ENCODE results near the gene LRRK2. TPM values are rescaled to one million over a fixed set of nuclear protein-coding genes. Genes with fewer than 3 reads are reported as not detected.
A peak's percentile ranks its signal among the peaks of the same experiment; 100 is the strongest.

LRRK2 gene
- polyA plus RNA-seq (2011; rRNA removed) = 18.1 and 20.4 TPM in 2 replicates
- 1.5 and 1.7 TPM in 2 replicates for polyA plus RNA-seq (2012; cell fraction: cytosol; rRNA removed)
- polyA plus RNA-seq (2012; cell fraction: nucleus; rRNA removed) = 1.6 and 2.8 TPM in 2 replicates
- 3.1 to 5.3 TPM (median 5.2 TPM) in 3 replicates for polyA plus RNA-seq (2017; fragmentation: RNase III; extraction: RNeasy Plus Mini Kit Qiagen cat#74134 plus additional on column Dnase treatment)
- 13.2 and 13.5 TPM in 2 replicates for polyA minus RNA-seq (2011; rRNA and poly(A)+ RNA removed)

DNA sequence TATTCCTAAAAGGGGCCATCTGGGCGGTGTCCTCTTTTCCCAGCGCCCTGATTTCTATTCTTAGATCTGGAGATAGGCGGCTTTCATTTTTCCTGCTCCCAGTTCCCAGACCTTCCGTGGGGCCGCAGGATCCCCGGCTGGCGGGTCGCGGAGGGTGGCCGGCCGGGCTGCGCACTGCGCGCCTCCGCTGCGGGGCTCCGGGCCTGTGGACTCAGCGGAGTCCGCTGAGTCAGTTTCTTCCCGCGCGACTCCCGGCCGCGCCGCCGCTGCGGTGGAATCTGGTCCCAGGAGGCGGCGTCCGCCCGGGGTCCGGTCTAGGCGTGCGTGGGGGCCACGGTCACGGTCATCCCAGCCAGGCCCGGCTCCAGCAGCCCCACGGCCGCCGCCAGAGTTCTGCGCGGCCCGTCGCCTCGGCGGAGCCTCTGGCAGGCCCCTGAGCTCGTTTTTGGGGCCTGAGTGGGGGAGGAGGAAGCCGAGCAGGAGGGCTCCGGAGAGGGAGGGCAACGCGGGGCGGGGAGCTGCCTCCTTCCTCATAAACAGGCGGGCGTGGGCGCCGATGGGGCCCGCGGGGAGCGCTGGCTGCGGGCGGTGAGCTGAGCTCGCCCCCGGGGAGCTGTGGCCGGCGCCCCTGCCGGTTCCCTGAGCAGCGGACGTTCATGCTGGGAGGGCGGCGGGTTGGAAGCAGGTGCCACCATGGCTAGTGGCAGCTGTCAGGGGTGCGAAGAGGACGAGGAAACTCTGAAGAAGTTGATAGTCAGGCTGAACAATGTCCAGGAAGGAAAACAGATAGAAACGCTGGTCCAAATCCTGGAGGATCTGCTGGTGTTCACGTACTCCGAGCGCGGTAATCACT is at the start of gene LRRK2:
LRRK2 (plus strand) TSS at position 559 of the 853 bp plus-strand sequence; CDS start at position 694, 135 bp downstream.
- ATAC-seq = peak; percentile 78 to 85
- no peak for FAIRE-seq
- Histone ChIP-seq H3K9me3 (no peaks in the 10 kb centered on the region), H3K4me1 (peaks cover 32% of the 10 kb centered on the region), H3K27ac (peak within 1 kb of the TSS; percentile 94 to 98), H3K4me3 (peak within 1 kb of the TSS; percentile 58), H3K4me2 (peak within 1 kb of the TSS; percentile 85)
- CTCF ChIA-PET = interaction anchor here (1.3 to 1.8 kb wide), 2 partner anchors 73 to 101 kb away, joined by 3 to 4 read pairs; no protein-coding TSS in a partner anchor
- TF ChIP-seq HMGXB4 (CRISPR knock-in tag; IDR thresholded peaks at IDR 0.05; ENCODE audit: borderline replicate concordance) = peak; percentile 93; the same call in 1 of the 2 replicates
- TF ChIP-seq JUN (IDR thresholded peaks at IDR 0.05) = peak; percentile 41 to 71; a peak in 4 of 5 replicates
- TF ChIP-seq, protein P1, sequence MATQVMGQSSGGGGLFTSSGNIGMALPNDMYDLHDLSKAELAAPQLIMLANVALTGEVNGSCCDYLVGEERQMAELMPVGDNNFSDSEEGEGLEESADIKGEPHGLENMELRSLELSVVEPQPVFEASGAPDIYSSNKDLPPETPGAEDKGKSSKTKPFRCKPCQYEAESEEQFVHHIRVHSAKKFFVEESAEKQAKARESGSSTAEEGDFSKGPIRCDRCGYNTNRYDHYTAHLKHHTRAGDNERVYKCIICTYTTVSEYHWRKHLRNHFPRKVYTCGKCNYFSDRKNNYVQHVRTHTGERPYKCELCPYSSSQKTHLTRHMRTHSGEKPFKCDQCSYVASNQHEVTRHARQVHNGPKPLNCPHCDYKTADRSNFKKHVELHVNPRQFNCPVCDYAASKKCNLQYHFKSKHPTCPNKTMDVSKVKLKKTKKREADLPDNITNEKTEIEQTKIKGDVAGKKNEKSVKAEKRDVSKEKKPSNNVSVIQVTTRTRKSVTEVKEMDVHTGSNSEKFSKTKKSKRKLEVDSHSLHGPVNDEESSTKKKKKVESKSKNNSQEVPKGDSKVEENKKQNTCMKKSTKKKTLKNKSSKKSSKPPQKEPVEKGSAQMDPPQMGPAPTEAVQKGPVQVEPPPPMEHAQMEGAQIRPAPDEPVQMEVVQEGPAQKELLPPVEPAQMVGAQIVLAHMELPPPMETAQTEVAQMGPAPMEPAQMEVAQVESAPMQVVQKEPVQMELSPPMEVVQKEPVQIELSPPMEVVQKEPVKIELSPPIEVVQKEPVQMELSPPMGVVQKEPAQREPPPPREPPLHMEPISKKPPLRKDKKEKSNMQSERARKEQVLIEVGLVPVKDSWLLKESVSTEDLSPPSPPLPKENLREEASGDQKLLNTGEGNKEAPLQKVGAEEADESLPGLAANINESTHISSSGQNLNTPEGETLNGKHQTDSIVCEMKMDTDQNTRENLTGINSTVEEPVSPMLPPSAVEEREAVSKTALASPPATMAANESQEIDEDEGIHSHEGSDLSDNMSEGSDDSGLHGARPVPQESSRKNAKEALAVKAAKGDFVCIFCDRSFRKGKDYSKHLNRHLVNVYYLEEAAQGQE (IDR thresholded peaks at IDR 0.05) = 0 out of 2 replicates have a peak, but pooled peaks have one; percentile 18
- TF ChIP-seq ZC3H11A (IDR thresholded peaks at IDR 0.05) = no peak
- no peak for TF ChIP-seq FOSB (CRISPR knock-in tag; IDR thresholded peaks at IDR 0.05)
- TF ChIP-seq MAFK (IDR thresholded peaks at IDR 0.05; ENCODE audit: partially characterized antibody) = peak; percentile 39
- TF ChIP-seq ZNF302 (CRISPR knock-in tag; IDR thresholded peaks at IDR 0.05) = no peak
- TF ChIP-seq PHF8 (IDR thresholded peaks at IDR 0.05; ENCODE audit: borderline replicate concordance, low read depth) = peak; percentile 98
- TF ChIP-seq, protein P2, sequence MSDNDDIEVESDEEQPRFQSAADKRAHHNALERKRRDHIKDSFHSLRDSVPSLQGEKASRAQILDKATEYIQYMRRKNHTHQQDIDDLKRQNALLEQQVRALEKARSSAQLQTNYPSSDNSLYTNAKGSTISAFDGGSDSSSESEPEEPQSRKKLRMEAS (IDR thresholded peaks at IDR 0.05) = peak; percentile 51; the same call in 1 of the 2 replicates
- 0 out of 2 replicates have a peak, but pooled peaks have one; percentile 29 for TF ChIP-seq MAZ (IDR thresholded peaks at IDR 0.05; ENCODE audit: borderline replicate concordance, low read depth, low read length)
- no peak for TF ChIP-seq MYC (IDR thresholded peaks at IDR 0.05; ENCODE audit: borderline replicate concordance, low read length)
- no peak for TF ChIP-seq PBX3 (IDR thresholded peaks at IDR 0.05)
- TF ChIP-seq, protein P3, sequence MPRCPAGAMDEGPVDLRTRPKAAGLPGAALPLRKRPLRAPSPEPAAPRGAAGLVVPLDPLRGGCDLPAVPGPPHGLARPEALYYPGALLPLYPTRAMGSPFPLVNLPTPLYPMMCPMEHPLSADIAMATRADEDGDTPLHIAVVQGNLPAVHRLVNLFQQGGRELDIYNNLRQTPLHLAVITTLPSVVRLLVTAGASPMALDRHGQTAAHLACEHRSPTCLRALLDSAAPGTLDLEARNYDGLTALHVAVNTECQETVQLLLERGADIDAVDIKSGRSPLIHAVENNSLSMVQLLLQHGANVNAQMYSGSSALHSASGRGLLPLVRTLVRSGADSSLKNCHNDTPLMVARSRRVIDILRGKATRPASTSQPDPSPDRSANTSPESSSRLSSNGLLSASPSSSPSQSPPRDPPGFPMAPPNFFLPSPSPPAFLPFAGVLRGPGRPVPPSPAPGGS (IDR thresholded peaks at IDR 0.05) = peak; percentile 46; the same call in 1 of the 3 replicates
- TF ChIP-seq, protein P4, sequence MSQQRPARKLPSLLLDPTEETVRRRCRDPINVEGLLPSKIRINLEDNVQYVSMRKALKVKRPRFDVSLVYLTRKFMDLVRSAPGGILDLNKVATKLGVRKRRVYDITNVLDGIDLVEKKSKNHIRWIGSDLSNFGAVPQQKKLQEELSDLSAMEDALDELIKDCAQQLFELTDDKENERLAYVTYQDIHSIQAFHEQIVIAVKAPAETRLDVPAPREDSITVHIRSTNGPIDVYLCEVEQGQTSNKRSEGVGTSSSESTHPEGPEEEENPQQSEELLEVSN (IDR thresholded peaks at IDR 0.05; ENCODE audit: borderline replicate concordance, low read depth) = no peak; the same call in none of the 2 replicates
- peak; percentile 61 for TF ChIP-seq POLR2A (IDR thresholded peaks at IDR 0.05; ENCODE audit: low read length)
- no peak; the same call in 2 of the 3 replicates for TF ChIP-seq SMC3 (IDR thresholded peaks at IDR 0.05)
- TF ChIP-seq FOSL2 (IDR thresholded peaks at IDR 0.05) = no peak
- TF ChIP-seq FOSL2 (CRISPR knock-in tag; IDR thresholded peaks at IDR 0.05) = 0 out of 2 replicates have a peak, but pooled peaks have one; percentile 38
- TF ChIP-seq RNF2 (IDR thresholded peaks at IDR 0.05; ENCODE audit: borderline replicate concordance, low read depth) = no peak
- WGBS (ENCODE audit: missing lambda C conversion rate) = 2% methylated on average over 15 of the region's 78 CpGs
- DNase-seq (ENCODE audit: low read depth in 1 of 2, low spot score in 1 of 2) = peak; percentile 31 to 78
- POLR2A ChIA-PET = interaction anchor here (0.7 to 1.0 kb wide), 3 partner anchors 24 to 62 kb away, joined by 4 read pairs; no protein-coding TSS in a partner anchor

All from A549 (cell line).